GM18861 (cell line): ENCODE data around the gene RPP25L.

Source experiments
- ATAC-seq: cut with Tn5 transposase; IDR thresholded peaks from one replicate; pipeline ENCODE4 v1.9.1; 2021; ENCODE audit not compliant: unreplicated experiment

RPP25L gene

DNA sequence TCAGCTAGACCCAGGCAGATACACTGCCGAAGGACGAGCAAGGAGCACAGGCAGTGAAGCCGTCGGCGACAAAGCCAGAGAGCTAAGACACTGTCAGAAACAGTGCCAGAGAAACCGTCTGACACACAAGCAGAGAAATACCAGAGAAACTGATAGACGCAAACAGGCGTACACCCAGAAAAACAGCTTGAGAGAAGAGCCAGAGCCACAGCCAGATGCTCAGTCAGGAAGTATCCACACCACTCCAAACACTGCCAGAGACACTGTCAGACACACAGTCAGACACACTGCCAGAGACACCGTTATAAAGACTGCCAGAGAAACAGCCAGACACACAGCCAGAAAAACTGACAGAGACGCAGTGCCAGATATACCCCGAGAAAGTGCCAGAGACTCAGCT is 41.5 kb downstream of the RPP25L start:
- ATAC-seq: no peak

DNA sequence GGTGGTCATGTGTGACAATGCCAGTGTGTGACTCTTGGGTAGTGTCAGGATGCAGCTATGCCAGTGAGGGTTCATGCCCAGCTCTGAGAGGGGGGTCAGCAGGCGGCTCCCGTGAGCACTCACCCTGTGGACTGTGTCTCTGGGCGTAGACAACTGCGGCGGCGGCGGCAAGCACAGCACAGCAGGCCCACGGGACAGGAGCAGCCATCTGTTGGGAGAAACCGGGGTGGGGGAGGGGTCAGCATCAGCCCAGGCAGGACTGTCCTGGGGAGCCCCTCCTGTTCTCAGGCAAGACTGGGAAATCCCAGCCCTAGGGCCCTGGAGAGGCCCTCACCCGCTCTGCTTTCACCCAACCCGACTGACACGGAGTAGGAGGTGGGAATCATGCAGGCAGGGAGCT is 43.1 kb downstream of the RPP25L start:
- ATAC-seq: no peak

DNA sequence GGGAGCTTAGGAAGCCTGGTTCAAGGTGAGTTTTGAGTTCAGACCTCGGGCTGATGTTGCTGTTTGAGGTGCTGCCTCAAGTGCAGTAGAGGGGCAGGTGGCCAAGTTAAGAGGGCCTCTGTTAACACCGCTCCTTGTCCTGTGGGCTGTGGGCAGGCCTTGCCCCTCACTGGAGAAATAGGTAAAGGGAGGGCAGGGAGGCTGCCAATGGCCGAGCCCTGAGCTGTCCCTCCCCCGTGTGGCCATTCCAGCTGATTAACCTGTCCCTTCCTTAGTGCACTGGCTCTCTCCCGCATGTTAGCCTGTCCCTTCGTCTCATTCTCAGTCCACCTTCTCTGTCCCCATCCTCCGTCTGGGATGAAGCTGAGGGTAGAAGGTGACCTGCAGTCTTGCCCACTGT is 43.8 kb downstream of the RPP25L start:
- ATAC-seq: no peak

GRCh38 chr9:34566972-34567371 is 44.9 kb downstream of the RPP25L start:
- ATAC-seq: no peak

DNA sequence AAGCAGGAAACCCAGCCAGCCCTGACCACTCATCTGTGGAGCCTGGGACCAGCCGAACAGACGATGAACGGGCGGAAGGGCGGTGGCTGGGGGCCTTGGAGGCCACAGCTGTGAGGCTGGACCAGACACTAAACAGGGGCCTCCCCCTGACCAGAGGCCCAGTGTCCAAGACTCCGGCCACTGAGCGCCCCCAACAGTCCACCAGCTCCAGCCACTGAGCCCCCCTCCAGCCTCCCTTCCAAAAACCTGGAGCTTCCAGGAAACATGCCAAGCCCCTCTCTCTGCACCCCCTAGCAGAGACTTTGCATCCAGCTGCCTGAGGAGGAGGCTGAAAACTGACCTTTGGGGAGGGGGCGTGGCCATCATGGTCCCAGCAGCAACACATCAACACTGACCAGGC is 45.6 kb downstream of the RPP25L start:
- no peak for ATAC-seq

DNA sequence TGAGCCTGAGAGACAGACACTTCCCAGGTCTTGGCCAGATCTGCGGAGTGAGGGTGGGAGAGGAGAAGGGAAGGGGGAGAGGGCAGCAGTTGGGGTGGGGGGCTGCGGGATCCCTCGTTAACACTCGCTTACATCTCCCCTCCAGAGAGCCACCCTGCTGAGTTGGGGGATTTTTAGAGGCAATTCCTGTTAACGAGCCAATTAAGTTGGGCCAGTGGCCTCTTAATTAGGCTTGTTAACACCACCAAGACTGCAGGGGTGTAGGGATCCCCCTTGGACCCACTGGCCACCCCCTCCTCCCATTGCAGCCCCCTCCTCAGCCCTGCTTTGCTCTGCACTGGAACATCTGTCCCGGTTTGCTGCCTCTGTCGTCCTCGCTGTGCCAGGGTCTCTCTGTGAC is 46.0 kb downstream of the RPP25L start:
- no peak for ATAC-seq

DNA sequence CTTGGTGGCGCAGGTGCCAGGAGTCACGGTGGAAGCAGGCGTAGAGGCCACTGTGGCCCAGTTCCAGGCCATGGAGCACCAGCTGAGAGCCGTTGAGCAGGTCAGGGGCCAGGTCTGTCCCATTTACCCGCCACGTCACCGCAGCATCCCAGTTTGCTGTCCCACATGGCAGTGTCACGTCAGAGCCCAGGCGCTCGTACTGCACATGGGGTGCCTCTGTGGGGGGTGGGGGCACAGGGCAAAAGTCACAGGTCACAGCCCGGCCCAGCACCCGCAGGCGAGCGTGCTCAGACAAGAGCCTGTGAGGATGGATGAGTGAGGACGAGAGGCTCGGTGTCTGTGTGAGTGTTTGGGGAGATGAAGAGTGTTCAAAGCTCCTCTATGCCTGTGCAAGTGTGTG is 47.3 kb downstream of the RPP25L start:
- no peak for ATAC-seq

DNA sequence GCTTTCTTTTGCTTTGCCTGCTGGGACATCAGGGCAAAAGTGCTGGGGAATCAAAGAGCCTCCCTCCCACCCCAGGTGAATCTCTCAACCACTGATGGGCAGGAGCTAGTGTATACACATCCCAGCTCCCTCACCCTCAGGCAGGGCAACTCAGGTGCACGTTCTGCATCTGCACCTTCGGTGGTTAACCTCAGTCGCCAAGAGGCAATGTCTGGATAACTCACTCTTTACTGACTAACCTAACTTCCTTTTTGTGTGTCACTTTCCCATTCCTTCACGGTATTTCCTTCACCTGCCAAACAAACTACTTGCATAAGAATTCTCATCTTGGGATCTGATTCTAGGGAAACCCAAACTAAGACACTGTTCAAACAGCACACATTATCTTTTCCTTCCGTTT is 48.6 kb downstream of the RPP25L start:
- ATAC-seq: no peak

DNA sequence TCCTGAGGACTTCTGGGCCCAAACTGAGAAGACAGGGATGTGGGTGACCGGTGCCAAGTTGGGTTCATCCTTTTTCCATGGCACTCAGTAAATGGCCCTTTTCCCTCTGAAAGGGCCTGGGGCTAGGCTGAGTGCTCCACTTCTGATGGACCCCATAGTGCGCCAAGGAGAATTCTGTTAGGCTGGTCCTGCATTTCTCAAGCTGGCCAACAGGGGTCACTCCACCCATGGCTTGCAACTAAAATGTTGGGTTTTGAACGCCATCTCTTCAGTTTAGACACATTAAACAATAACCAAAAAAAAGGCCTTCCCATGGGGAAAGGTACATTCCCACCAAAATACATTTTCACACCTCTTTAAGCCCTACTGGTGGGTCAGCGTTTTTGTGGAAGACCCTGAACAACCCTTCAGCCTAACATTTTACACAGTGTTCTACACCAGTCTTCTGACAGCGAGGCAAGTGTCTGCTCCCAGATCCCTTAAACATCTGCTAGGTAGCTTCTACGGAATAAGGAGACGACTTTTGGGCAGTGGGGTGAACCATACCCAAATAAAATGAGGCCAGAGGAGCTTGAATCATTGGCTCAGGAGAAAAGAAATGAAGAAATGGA is 49.7 kb downstream of the RPP25L start:
- ATAC-seq: no peak

- no peak for ATAC-seq
Measured at GRCh38 chr9:34560599-34561214, 51.2 kb downstream of the RPP25L start.
